ENCODE data around the gene SMYD3.

GRCh38 chr1:246131095-246131494, 376.0 kb downstream of the SMYD3 start:
- no peak for TF ChIP-seq CTCF (IDR thresholded peaks at IDR 0.05)
- no peak for TF ChIP-seq POLR2AphosphoS5 (IDR thresholded peaks at IDR 0.05; ENCODE audit: low read depth, low read length)
- no peak for TF ChIP-seq SIN3A (IDR thresholded peaks at IDR 0.05; ENCODE audit: borderline replicate concordance, insufficient read depth, low read depth, low read length)

Measured in Panc1 (cell line).